SHP77 (cell line): Measurements from ENCODE around the gene C16orf82.
A peak's percentile ranks its signal among the peaks of the same experiment; 100 is the strongest.

Experiments used
- DNase-seq, 2 experiments: peaks; one replicate each; lab custom pipeline; 2025; lab: John Stamatoyannopoulos, UW

The C16orf82 gene

GRCh38 chr16:27088216-27088615, 21.5 kb downstream of the C16orf82 start:
- no peak for DNase-seq

GRCh38 chr16:27096375-27096774, 29.6 kb downstream of the C16orf82 start:
- DNase-seq: no peak

GRCh38 chr16:27097800-27098230, 31.1 kb downstream of the C16orf82 start:
- DNase-seq: no peak

DNA sequence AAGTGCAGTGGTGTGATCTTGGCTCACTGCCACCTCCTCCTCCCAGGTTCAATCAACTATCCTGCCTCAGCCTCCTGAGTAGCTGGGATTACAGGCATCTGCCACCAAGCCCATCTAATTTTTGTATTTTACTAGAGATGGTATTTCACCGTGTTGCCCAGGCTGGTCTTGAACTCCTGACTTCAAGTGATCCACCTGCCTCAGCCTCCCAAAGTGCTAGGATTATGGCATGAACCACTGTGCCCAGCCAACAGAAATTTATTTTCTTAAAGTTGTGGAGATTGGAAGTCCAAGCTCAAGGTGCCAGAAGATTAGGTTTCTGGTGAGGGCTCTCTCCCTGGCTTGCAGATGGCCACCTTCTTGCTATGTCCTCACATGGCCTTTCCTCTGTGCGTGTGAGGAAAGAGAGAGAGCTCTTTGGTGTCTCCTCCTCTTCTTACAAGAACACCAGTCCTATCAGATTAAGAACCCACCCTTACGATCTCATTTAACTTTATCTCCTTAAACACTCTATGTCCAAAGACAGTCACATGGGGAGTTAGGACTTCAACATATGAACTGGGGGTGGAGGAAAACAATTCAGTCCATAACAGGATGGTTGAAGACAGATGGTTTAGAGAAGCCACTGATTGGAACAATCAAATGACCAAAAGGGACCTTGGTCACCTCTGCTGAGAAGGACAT, 31.8 kb downstream of the C16orf82 start:
- DNase-seq: no peak

- no peak for DNase-seq
These were observed 36.2 kb downstream of the C16orf82 start for GRCh38 chr16:27102701-27103575.

DNA sequence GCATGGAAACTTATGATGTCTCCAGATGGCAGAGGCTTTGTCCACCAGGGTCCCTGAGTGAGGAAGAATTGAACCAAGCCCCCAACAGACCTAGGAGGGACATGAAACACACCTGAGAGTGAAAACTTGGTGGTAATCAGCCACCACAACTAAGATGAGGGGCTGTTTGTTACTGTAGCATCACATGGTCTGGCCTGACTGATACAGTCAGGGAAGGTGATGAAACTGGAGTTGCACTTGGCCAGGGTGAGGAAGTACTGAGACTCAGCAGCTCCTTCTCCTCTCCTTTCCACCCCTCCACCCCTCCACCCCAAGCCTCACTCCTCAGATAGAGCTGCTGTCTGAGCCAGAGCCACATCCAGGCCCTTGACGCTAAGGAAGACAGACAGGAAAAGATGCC, 37.2 kb downstream of the C16orf82 start:
- no peak for DNase-seq

- no peak for DNase-seq
These were observed 39.6 kb downstream of the C16orf82 start for GRCh38 chr16:27106305-27106704.

GRCh38 chr16:27107185-27107592, 40.5 kb downstream of the C16orf82 start:
- no peak for DNase-seq

- no peak for DNase-seq
These were observed 41.5 kb downstream of the C16orf82 start for GRCh38 chr16:27108051-27108770.

- no peak for DNase-seq
These were observed 42.3 kb downstream of the C16orf82 start for GRCh38 chr16:27108826-27109665.

- DNase-seq: peak; percentile 70 to 71
These were observed 43.2 kb downstream of the C16orf82 start for GRCh38 chr16:27109666-27110523.

GRCh38 chr16:27110524-27110896, 43.8 kb downstream of the C16orf82 start:
- peak; percentile 56 to 67 for DNase-seq

GRCh38 chr16:27111486-27111885, 44.8 kb downstream of the C16orf82 start:
- no peak for DNase-seq

GRCh38 chr16:27112093-27112811, 45.5 kb downstream of the C16orf82 start:
- DNase-seq: no peak

DNA sequence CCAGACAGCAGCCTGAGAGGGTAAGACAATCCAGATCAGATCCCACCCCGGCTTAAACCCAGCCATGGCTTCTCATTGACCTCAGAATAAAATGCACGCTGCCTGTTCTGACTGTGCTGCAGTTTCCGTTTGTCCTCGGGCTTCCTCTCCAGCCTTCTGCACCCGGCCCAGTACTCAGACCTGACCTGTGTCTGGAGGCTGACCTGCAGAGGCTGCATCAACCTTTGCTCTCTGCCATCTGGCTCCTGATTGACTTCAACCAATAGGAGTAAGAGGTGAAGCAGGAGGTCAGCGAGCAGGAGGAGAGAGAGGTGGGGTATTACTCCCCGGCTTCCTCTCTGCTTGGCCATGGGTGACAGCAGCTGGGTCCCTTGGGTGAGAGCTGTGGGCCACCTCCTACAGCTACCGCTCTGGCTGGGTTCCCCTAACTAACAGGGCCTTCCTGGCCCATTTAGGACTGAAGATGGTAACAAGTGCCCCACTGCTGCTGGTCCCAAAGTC, 46.7 kb downstream of the C16orf82 start:
- no peak for DNase-seq

- DNase-seq: no peak
These were observed 47.3 kb downstream of the C16orf82 start for GRCh38 chr16:27114006-27114405.

- DNase-seq: no peak
These were observed 51.8 kb downstream of the C16orf82 start for GRCh38 chr16:27118526-27118925.
